NCI-H1092 treated with DMSO at 0.1 percent for 48 hours (cell line): Measurements from ENCODE around the gene ARHGAP24.
A peak's percentile ranks its signal among the peaks of the same experiment; 100 is the strongest.
"Not testable (repeated sequence)": the region's sequence is repeated elsewhere in the genome, so short reads cannot be mapped to it uniquely, and the experiment has no call there.

Experiments used
- DNase-seq: peaks from one replicate; lab custom pipeline; 2025; lab: John Stamatoyannopoulos, UW

The ARHGAP24 gene

GRCh38 chr4:85815796-85816459 lies 341.0 kb downstream of the ARHGAP24 start:
- DNase-seq = no peak

GRCh38 chr4:85818700-85819099 lies 343.8 kb downstream of the ARHGAP24 start:
- no peak for DNase-seq

- not testable (repeated sequence) for DNase-seq
Observed at GRCh38 chr4:85820101-85820500, 345.2 kb downstream of the ARHGAP24 start.

GRCh38 chr4:85821688-85822455 lies 346.9 kb downstream of the ARHGAP24 start:
- no peak for DNase-seq

GRCh38 chr4:85823295-85823694 lies 348.3 kb downstream of the ARHGAP24 start:
- peak; percentile 22 for DNase-seq

GRCh38 chr4:85824166-85824945 lies 349.4 kb downstream of the ARHGAP24 start:
- DNase-seq = no peak

- DNase-seq = peak; percentile 72
Observed at GRCh38 chr4:85826060-85826678, 351.2 kb downstream of the ARHGAP24 start.

GRCh38 chr4:85828027-85828890 lies 353.3 kb downstream of the ARHGAP24 start:
- DNase-seq = peak; percentile 89

GRCh38 chr4:85829276-85830051 lies 354.5 kb downstream of the ARHGAP24 start:
- DNase-seq = no peak

GRCh38 chr4:85831647-85832046 lies 356.7 kb downstream of the ARHGAP24 start:
- no peak for DNase-seq

- DNase-seq = no peak
Observed at GRCh38 chr4:85833302-85833701, 358.4 kb downstream of the ARHGAP24 start.

- no peak for DNase-seq
Observed at GRCh38 chr4:85834934-85835333, 360.0 kb downstream of the ARHGAP24 start.

GRCh38 chr4:85836588-85837438 lies 361.9 kb downstream of the ARHGAP24 start:
- no peak for DNase-seq

GRCh38 chr4:85837439-85837733 lies 362.4 kb downstream of the ARHGAP24 start:
- DNase-seq = no peak

GRCh38 chr4:85839981-85840451 lies 365.1 kb downstream of the ARHGAP24 start:
- DNase-seq = not testable (repeated sequence)

- DNase-seq = peak; percentile 56
Observed at GRCh38 chr4:85842540-85842939, 367.6 kb downstream of the ARHGAP24 start.

- DNase-seq = not testable (repeated sequence)
Observed at GRCh38 chr4:85853740-85854139, 378.8 kb downstream of the ARHGAP24 start.

- DNase-seq = no peak
Observed at GRCh38 chr4:85854546-85854945, 379.6 kb downstream of the ARHGAP24 start.

GRCh38 chr4:85860066-85860740 lies 385.3 kb downstream of the ARHGAP24 start:
- no peak for DNase-seq
